Measurements from ENCODE around the gene B4GALNT4. TPM values are rescaled to one million over a fixed set of nuclear protein-coding genes. Genes with fewer than 3 reads are reported as not detected.
A peak's percentile ranks its signal among the peaks of the same experiment; 100 is the strongest.

The B4GALNT4 gene
- total and polyA plus RNA-seq, 2 of the 13 experiments (the other 11 are each of a cell fraction or from before 2014, with no cell fraction given) = 30.5 to 50.1 TPM

DNA sequence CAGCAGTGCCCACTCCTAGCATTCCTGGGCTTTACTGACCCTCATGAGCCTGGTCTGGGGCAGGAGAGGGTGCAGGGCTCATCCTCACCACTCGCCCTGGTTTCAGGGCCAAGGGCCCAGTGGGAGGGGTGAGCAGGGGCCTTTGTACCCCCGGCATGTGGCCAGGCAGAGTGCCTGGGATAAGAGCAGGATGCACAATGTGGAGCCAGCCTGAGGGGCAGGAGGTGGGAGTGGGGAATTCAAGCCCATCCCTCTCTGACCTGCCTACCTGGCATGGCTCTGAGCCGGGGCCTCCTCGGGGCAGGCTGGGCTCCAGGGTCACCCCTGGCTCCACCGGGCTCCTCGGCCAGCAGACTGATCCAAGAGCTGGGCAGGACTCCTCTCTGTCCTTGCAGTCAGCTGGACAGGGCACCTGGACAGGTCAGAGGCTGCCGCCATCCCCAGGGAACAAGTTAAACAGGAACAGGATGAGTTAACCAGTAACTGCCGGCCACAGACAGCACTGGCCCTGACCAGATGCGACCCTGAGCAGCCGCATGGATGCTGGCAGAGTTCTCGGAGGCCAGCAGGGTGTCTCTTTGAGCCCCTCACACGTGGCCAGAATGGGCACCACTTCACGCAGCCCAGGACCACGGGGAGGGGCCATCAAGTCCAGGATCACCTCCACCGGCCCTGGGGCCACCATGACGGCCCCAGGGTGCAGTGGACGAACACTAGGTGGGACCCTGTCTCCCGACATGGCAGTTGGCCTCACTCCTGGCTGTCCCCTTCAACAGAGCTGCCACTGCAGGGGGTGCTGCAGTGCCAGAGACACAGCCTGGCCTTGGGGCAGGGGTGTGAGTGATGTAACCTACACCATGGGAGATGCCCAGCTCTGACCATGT lies 40.5 kb downstream of the B4GALNT4 start (continued):
- TF ChIP-seq KLF16 (CRISPR knock-in tag; IDR thresholded peaks at IDR 0.05) (0 out of 4 replicates have a peak, but pooled peaks of 1 of the 2 experiments have one; percentile 33), ATF4 (CRISPR knock-in tag; IDR thresholded peaks at IDR 0.05) (no peak), NKX3-1 (CRISPR knock-in tag; IDR thresholded peaks at IDR 0.05) (no peak), ZNF883 (CRISPR knock-in tag; IDR thresholded peaks at IDR 0.05; ENCODE audit: not compliant biosample characterization) (no peak), SAP130 (CRISPR knock-in tag; IDR thresholded peaks at IDR 0.05; ENCODE audit: low read depth) (peak; percentile 86), SP140L (CRISPR knock-in tag; IDR thresholded peaks at IDR 0.05; ENCODE audit: borderline replicate concordance) (no peak), ZC3H4 (CRISPR knock-in tag; IDR thresholded peaks at IDR 0.05; ENCODE audit: borderline replicate concordance) (no peak), ARNTL (CRISPR knock-in tag; IDR thresholded peaks at IDR 0.05) (peak; percentile 74; the same call in 1 of the 2 replicates), NFAT5 (CRISPR knock-in tag; IDR thresholded peaks at IDR 0.05) (no peak), PAF1 (CRISPR knock-in tag; IDR thresholded peaks at IDR 0.05) (no peak), FOSL2 (CRISPR knock-in tag; IDR thresholded peaks at IDR 0.05) (0 out of 2 replicates have a peak, but pooled peaks have one; percentile 8), ZNF362 (CRISPR knock-in tag; IDR thresholded peaks at IDR 0.05; ENCODE audit: borderline replicate concordance) (peak; percentile 46; the same call in 1 of the 2 replicates), ZFP90 (CRISPR knock-in tag; IDR thresholded peaks at IDR 0.05; ENCODE audit: borderline replicate concordance) (no peak; the same call in 1 of the 2 replicates), HNF1B (CRISPR knock-in tag; IDR thresholded peaks at IDR 0.05) (peak; percentile 96), EEA1 (CRISPR knock-in tag; IDR thresholded peaks at IDR 0.05; ENCODE audit: borderline replicate concordance) (no peak), SMC3 (IDR thresholded peaks at IDR 0.05; ENCODE audit: low read length) (no peak), BRCA1 (CRISPR knock-in tag; IDR thresholded peaks at IDR 0.05) (no peak), ISL2 (CRISPR knock-in tag; IDR thresholded peaks at IDR 0.05) (0 out of 2 replicates have a peak, but pooled peaks have one; percentile 16)
- TF ChIP-seq, protein P1, sequence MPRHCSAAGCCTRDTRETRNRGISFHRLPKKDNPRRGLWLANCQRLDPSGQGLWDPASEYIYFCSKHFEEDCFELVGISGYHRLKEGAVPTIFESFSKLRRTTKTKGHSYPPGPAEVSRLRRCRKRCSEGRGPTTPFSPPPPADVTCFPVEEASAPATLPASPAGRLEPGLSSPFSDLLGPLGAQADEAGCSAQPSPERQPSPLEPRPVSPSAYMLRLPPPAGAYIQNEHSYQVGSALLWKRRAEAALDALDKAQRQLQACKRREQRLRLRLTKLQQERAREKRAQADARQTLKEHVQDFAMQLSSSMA (CRISPR knock-in tag; IDR thresholded peaks at IDR 0.05) = no peak; the same call in 1 of the 2 replicates
